ENCODE measurements around the gene TBX3. TPM values are rescaled to one million over a fixed set of nuclear protein-coding genes. Genes with fewer than 3 reads are reported as not detected.

The TBX3 gene
- total RNA-seq, 1 donor from 2014 or later, result 17.1 TPM

DNA sequence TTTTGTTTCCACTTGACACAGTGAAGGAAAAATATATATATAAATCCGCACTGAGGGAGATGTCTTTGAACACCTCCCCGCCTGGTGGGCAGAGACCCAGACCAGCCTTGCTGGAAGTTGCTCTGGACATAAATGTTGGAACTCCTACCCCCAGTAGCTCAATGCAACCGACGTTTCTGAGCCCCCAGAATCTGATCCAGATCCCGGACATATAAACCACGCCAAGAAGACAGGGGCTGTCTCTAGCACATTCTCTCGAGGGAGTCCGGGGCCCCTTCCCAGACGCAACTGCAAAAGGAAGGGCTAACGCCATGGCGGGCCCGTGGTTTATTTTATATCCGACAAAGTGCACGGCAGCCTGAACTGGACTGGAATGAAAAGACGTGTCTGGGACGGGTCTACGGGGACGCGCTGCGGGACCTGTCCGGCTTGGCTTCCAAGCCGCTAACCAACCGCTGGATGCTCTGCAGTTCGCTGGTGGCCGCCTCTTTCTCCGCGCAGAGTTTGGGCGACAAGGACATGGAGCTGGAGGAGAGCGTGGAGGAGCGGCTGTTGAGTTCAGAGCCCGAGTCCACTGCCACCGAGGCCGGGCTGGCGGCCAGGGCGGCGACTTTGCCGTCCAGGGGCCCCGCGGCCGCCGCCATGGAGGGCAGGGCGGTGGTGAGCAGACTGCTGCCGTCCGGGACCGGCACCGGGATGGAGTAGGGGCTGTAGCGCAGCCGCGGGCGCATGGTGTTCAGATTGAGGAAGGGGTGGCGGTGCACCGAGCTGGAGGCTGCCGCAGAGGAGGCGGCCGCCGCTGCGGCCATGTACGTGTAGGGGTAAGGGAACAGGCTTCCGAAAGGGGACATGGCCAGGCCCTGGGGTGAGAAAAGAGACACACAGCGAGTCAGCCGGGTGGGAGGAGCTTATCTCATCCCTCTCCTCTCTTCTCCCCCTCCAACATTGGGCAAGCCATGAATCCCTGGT is 12.2 kb downstream of the TBX3 start:
- no peak for DNase-seq (ENCODE audit: low spot score)
- intact Hi-C loops (cut with DNase I), result no loop called here

GRCh38 chr12:114671066-114671442 is 12.9 kb downstream of the TBX3 start:
- no peak for DNase-seq (ENCODE audit: low spot score)
- intact Hi-C loops (cut with DNase I), result no loop called here

- no peak for DNase-seq (ENCODE audit: low spot score)
- intact Hi-C loops (cut with DNase I), result no loop called here
Observed at GRCh38 chr12:114670291-114670980, 13.5 kb downstream of the TBX3 start.

GRCh38 chr12:114669401-114670290 is 14.3 kb downstream of the TBX3 start:
- intact Hi-C loops (cut with DNase I), result loop anchor here (5.0 to 10.0 kb wide), 2 partner anchors 495 to 963 kb away; no protein-coding TSS in a partner anchor

DNA sequence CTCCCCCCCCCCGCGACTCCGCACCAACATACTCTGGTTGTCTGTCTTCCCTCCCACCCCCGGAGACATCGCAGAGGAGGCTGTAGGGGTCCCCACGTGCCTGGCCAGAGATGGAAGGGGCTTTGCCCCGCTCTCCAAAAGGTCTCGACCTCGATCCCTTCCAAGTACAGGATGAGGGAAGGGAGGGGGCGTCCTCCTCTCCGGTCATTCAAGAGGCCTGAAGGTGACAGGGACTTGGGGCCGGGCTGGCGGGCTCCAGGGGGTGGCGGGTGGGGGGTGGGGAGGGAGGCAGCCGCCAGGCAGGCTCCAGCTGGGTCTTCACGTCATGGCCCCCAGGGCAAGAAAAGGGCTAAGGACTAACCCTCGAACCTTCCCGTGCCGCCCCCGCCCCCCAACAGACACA is 15.1 kb downstream of the TBX3 start:
- intact Hi-C loops (cut with DNase I), result loop anchor here (5.0 to 10.0 kb wide), 2 partner anchors 496 to 963 kb away; no protein-coding TSS in a partner anchor
- no peak for DNase-seq (ENCODE audit: low spot score)

More at GRCh38 chr12:114669401-114670290, 14.3 kb downstream of the TBX3 start:
- no peak for DNase-seq (ENCODE audit: low spot score)

- peak; percentile 83 for DNase-seq (ENCODE audit: low spot score)
- intact Hi-C loops (cut with DNase I), result loop anchor here (5.0 to 10.0 kb wide), 2 partner anchors 496 to 964 kb away; no protein-coding TSS in a partner anchor
Observed at GRCh38 chr12:114668151-114668885, 15.7 kb downstream of the TBX3 start.

DNA sequence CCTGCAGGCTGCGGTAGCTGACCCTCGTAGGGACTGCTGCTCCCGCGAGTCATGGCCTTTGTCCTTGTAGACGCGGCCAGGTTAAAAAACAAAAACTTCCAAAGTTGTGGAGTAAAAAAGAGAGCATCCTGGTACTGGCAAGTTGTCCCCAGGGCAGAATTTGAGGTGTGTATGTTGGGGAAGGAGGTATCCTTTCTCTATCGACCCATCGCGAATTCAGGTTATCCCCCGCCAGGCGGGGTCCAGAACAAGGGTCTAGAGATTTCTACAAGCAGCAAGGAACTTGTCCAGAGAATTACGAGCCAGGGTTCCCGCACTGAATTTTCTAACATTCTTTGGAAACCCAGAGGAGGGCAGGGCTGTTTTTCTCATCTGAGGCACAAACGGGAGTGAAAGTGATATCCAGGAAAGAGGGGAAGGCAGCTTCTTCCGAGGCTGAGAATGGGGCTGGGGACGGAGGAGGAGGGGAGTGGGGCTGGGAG is 16.3 kb downstream of the TBX3 start:
- intact Hi-C loops (cut with DNase I), result loop anchor here (5.0 to 10.0 kb wide), 2 partner anchors 497 to 965 kb away; no protein-coding TSS in a partner anchor
- no peak for DNase-seq (ENCODE audit: low spot score)

- no peak for DNase-seq (ENCODE audit: low spot score)
- intact Hi-C loops (cut with DNase I), result loop anchor here (5.0 to 10.0 kb wide), 2 partner anchors 498 to 965 kb away; no protein-coding TSS in a partner anchor
Observed at GRCh38 chr12:114666746-114667668, 17.0 kb downstream of the TBX3 start.

- intact Hi-C loops (cut with DNase I), result loop anchor here (5.0 to 10.0 kb wide), 2 partner anchors 499 to 967 kb away; no protein-coding TSS in a partner anchor
- DNase-seq (ENCODE audit: low spot score), result no peak
Observed at GRCh38 chr12:114665411-114666260, 18.3 kb downstream of the TBX3 start.

DNA sequence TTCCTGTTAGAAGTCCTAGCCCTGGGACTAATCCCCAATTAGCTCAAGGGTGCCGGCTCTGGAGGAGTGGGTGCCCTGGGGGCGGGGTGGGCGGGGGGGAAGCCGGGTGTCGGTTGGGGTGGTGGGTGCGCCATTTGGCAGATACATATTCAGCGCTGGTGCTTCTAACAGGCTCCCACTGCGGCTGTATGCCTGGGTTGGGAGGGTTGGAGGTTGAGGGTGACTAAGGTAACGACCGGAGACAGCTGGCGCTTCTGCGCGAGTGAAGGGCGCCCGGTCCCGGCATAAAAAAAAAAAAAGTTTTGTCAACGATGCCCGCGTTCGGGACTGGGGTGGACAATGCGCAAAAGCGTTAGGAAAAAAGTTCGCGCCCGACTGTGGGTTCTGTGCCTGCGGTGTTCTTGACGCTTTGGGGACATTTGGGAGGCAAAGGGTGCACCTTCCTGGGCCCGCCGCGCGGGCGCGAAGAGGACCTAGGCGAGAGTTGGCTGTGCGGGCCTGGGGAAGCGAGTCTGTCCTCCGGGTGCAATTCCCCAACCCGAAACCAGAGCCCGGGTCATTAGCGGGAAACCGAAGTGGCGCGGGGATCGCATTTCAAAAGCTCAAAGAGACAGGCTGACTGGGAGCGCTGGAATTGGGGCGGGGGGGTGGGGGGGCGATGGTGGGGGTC is 19.2 kb downstream of the TBX3 start:
- intact Hi-C loops (cut with DNase I), result loop anchor here (5.0 to 10.0 kb wide), 2 partner anchors 500 to 968 kb away; no protein-coding TSS in a partner anchor
- no peak for DNase-seq (ENCODE audit: low spot score)

DNA sequence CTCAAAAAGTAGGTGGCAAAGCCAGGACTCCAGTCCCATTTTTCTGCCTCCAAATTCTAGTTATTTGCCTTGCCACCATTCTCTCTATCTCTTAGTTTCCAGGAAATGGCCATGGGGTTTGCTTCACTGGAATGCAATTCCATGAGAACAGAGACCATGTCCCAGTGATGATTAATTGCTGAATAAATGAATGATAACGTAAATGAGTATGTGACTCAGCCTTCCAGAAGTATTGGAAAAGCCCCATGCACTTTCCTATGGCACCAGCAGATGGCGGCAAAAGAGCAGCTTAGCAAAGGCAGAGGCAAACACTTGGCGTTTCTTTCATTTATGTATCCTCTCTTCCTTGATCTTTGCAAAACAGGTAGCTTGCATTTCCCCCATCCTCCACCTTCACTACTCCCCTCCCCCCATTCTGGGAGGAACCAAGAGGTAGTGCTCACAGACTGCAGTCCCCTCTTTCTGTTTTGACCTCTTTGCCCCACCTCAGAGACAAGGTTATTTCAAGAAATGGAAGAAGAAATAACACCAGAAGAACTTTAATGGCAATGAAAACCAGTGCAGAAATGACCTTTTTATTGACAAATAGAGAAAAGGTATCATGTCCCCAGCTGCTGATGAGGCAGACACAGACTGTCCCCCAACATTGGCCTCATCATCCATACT is 21.3 kb downstream of the TBX3 start:
- intact Hi-C loops (cut with DNase I), result loop anchor here (1.0 to 10.0 kb wide), 3 partner anchors 502 to 1255 kb away; no protein-coding TSS in a partner anchor
- no peak for DNase-seq (ENCODE audit: low spot score)

DNA sequence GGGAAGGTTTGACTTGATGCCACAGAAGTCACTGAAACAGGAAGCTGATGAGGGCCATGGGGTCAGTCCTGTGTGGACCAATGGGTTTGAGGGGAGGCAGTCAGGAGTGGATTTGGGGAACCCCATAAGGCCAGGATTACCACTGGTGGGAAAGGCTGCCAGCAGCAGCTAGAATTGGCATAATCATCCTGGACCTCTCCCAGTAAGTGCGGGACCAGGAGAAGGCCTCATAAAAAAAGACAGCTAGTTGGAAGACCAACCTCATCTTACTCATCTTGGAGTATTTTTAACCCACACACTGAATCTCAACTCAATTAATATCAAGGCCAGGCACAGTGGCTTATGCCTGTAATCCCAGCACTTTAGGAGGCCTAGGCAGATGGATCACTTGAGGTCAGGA is 22.7 kb downstream of the TBX3 start:
- intact Hi-C loops (cut with DNase I), result loop anchor here (10.0 kb wide), 1 partner anchor 504 kb away; no protein-coding TSS in a partner anchor
- DNase-seq (ENCODE audit: low spot score), result no peak

- intact Hi-C loops (cut with DNase I), result no loop called here
Observed at GRCh38 chr12:114659084-114659483, 24.9 kb downstream of the TBX3 start.

GRCh38 chr12:114658002-114658441 is 26.0 kb downstream of the TBX3 start:
- intact Hi-C loops (cut with DNase I), result no loop called here
- DNase-seq (ENCODE audit: low spot score), result no peak

More at GRCh38 chr12:114659084-114659483, 24.9 kb downstream of the TBX3 start:
- no peak for DNase-seq (ENCODE audit: low spot score)

GRCh38 chr12:114657597-114657920 is 26.4 kb downstream of the TBX3 start:
- DNase-seq (ENCODE audit: low spot score), result no peak
- intact Hi-C loops (cut with DNase I), result no loop called here

Data from cardiac septum (tissue), 1 donor.